Pancreas (tissue), 10 donors: Measurements from ENCODE around the gene CACNA1C. TPM values are rescaled to one million over a fixed set of nuclear protein-coding genes. Genes with fewer than 3 reads are reported as not detected.

Experiments
- ATAC-seq, 4 donors: fragments of 200-7000 bp; cut with Tn5 transposase; one replicate each; pipeline versions ENCODE4 v1.8.0 to v1.9.1; 2020; ENCODE audit warnings: mild to moderate bottlenecking in 4 of 4, moderate library complexity in 4 of 4
- DNase-seq, 6 donors: peaks; one replicate each; pipeline ENCODE4 v3.0.0-alpha.2; 2020
- FAIRE-seq: peaks from 2 replicates; lab custom pipeline; 2012; peaks lifted over from hg19 to GRCh38; lab: Jason Lieb, UNC
- H3K27ac ChIP-seq, 4 donors: fragments of 200-600 bp; sonication (generic); 1 replicate in 3 of 4; 2 replicates in 1 of 4; pipeline versions ENCODE4 v1.5.0 to v1.8.0; 2020
- H3K27me3 ChIP-seq, 4 donors: fragments of 200-600 bp; one replicate each; pipeline ENCODE4 v1.8.0; 2021
- H3K36me3 ChIP-seq, 3 donors: fragments of 200-600 bp; sonication (generic) in 1 of 3; one replicate each; pipeline versions ENCODE4 v1.5.0 to v1.8.0; 2020 to 2021
- H3K4me1 ChIP-seq, 3 donors: fragments of 200-600 bp; one replicate each; pipeline ENCODE4 v1.8.0; 2021
- H3K4me3 ChIP-seq, 4 donors: fragments of 200-600 bp; sonication (generic) in 2 of 4; one replicate each; pipeline versions ENCODE4 v1.5.0 to v1.8.0; 2020 to 2021
- H3K9me3 ChIP-seq, 4 donors: fragments of 200-600 bp; one replicate each; pipeline ENCODE4 v1.8.0; 2021
- WGBS, 2 donors: extraction: QIAGEN DNeasy Blood & Tissue Kit; methylation state at CpG; one replicate each; pipeline ENCODE4 v1.1.7; 2013; 5-methylcytosine and 5-hydroxymethylcytosine counted together
- intact Hi-C, 3 donors: fragments of 100-400 bp; cut with DNase I; formaldehyde crosslinking; loops; one replicate each; pipeline versions ENCODE4 v1.11.1 to v1.14.2; 2022
- polyA plus RNA-seq, 2 donors: library from polyadenylated mRNA; stranded (reverse); fragments of 200-250 nt; gene quantifications; one replicate each; pipeline ENCODE4 v1.2.3, GENCODE V29; 2013
- total RNA-seq, 6 donors: library from RNA; stranded (reverse); fragmentation: NEBNext Ultra II Directional in 4 of 6; extraction: Animal tissue kit (Norgen Biotek cat#: 25700) in 4 of 6; gene quantifications; one replicate each; pipeline versions ENCODE4 v1.2.1 to v1.2.4, GENCODE V29; 2021 to 2023
- TF ChIP-seq, protein P1 (sequence below), 4 donors: fragments of 200-600 bp; sonication (generic) in 3 of 4; IDR thresholded peaks; one replicate each; pipeline versions ENCODE4 v1.5.0 to v1.8.0; 2021; ENCODE audit warnings: antibody characterized with exemption in 4 of 4
- donor health status: healthy with polysubstance abuse.
- donor health status: DM: no; HTN: no; CAD: no; lungs with moderate emphysema.
- donor health status: DM: no; HTN: no; CAD: no.
- donor health status: control.
- donor health status: control.
- donor health status: Bipolar disorder and iron deficiency.
- donor health status: DM: yes; HTN: yes; CAD: no.
- donor health status: DM: no; HTN: no; CAD: no.
- donor health status: DM: no; HTN: no; CAD: no.
- donor health status: DM: yes; HTN: yes; CAD: no.

CACNA1C gene
- total and polyA plus RNA-seq, 8 donors: 1.2 to 3.8 (median 2.3) TPM

DNA sequence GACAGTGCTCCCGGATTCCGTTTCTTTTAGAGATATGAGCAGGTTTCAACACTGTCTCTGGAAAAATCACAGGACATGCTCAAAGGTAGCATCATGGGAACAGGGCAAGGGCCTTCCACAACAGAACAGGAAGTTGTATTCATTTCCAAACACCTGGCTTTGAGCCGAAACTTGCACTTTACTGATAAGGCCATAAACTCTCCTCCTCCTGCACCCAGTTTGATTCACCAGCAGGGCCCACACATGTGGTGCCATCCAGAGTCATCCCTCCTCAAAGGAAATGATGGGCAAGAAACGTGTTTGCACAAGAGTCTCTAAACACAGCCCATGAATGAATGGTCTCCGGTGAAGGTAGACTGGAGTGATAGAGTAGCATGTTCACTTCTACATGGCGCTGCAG, 473.6 kb downstream of the CACNA1C start:
- DNase-seq (no peak), ATAC-seq (no peak), FAIRE-seq (no peak)
- Histone ChIP-seq H3K36me3 (no peaks in the 10 kb centered on the region), H3K4me1 (no peaks in the 10 kb centered on the region), H3K27ac (no peak overlapping the region), H3K4me3 (no peak overlapping the region), H3K9me3 (no peaks in the 10 kb centered on the region), H3K27me3 (no peaks in the 10 kb centered on the region)
- WGBS, 2 donors: 72% methylated on average over 6 of the region's 6 CpGs
- TF ChIP-seq, protein P1, sequence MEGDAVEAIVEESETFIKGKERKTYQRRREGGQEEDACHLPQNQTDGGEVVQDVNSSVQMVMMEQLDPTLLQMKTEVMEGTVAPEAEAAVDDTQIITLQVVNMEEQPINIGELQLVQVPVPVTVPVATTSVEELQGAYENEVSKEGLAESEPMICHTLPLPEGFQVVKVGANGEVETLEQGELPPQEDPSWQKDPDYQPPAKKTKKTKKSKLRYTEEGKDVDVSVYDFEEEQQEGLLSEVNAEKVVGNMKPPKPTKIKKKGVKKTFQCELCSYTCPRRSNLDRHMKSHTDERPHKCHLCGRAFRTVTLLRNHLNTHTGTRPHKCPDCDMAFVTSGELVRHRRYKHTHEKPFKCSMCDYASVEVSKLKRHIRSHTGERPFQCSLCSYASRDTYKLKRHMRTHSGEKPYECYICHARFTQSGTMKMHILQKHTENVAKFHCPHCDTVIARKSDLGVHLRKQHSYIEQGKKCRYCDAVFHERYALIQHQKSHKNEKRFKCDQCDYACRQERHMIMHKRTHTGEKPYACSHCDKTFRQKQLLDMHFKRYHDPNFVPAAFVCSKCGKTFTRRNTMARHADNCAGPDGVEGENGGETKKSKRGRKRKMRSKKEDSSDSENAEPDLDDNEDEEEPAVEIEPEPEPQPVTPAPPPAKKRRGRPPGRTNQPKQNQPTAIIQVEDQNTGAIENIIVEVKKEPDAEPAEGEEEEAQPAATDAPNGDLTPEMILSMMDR (IDR thresholded peaks at IDR 0.05): no peak
- intact Hi-C loops: no loop called here

DNA sequence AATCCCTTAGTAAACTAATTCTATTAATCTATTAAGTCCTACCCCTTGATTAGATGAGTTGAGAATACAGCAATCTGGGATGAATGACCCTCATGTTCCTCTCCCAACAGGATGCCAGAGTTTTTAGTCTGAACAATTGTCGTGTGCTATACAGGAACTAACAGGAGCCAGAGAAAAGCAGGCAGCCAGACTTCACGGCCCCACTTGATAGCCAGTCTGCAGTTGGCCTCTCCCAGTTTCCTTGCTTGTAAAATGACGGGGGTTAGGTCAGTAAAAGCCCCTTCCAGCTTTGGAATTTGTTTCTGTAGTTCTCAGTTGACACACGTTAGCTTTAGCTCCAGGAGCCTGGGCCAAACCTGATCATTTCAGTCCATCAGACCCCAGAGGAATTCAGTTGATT, 475.2 kb downstream of the CACNA1C start:
- 68 to 73% methylated on average over 4 of the region's 4 CpGs for WGBS, 2 donors
- ATAC-seq: no peak
- no peaks in the 10 kb centered on the region for H3K36me3 ChIP-seq
- TF ChIP-seq, protein P1 (IDR thresholded peaks at IDR 0.05): no peak
- intact Hi-C loops: no loop called here
- no peaks in the 10 kb centered on the region for H3K9me3 ChIP-seq
- H3K27me3 ChIP-seq: no peaks in the 10 kb centered on the region
- DNase-seq: no peak
- H3K27ac ChIP-seq: no peak overlapping the region
- H3K4me1 ChIP-seq: no peaks in the 10 kb centered on the region
- no peak overlapping the region for H3K4me3 ChIP-seq
- FAIRE-seq: no peak

DNA sequence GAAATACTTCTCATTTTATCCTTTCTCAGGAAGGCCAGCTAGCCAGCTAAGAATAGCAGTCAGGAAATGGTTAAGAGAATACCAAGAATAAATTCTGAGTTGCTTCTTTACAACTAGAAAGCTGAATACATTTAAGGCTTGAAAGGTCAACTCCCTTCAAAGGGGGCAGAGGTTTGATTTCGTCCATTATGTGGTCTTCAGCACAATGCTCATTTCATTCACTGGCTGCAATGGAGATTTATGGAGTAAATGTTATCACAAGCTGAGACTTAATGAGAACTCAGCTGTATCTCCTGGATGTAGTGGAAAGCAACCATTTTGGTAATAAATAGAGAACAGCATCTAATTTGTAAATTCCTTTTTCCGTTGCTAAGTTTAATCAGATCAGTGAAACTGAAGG, 477.0 kb downstream of the CACNA1C start:
- WGBS, 2 donors: 75% methylated on average over 2 of the region's 2 CpGs
- Histone ChIP-seq H3K4me3 (no peak overlapping the region), H3K4me1 (no peaks in the 10 kb centered on the region), H3K9me3 (no peaks in the 10 kb centered on the region), H3K27ac (no peak overlapping the region), H3K36me3 (no peaks in the 10 kb centered on the region), H3K27me3 (no peaks in the 10 kb centered on the region)
- FAIRE-seq: no peak
- intact Hi-C loops: no loop called here
- DNase-seq: no peak
- ATAC-seq: no peak
- TF ChIP-seq, protein P1 (IDR thresholded peaks at IDR 0.05): no peak

DNA sequence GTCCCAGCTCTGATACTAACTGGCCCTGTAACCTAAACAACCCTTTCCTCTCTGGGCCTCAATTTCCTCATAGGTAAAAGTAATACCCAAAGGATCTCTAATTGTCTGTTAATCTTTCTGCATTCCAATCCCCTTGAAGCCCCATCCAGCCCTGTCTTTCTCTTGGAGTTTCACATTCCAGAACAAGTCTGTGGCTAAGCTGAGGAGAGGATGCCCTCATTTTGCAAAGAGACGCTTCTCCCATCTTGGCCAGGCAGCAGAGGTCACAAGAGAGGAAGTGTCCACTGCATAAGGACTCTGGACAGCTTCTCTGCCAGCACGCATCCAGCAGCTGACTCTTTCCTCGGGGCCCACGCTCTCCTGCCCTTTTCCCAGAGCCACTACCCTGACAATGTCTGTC, 478.6 kb downstream of the CACNA1C start:
- ATAC-seq: no peak
- Histone ChIP-seq H3K36me3 (no peaks in the 10 kb centered on the region), H3K27me3 (no peaks in the 10 kb centered on the region), H3K4me3 (no peak overlapping the region), H3K27ac (no peak overlapping the region), H3K4me1 (no peaks in the 10 kb centered on the region), H3K9me3 (no peaks in the 10 kb centered on the region)
- DNase-seq: no peak
- intact Hi-C loops: no loop called here
- TF ChIP-seq, protein P1 (IDR thresholded peaks at IDR 0.05): no peak
- WGBS, 2 donors: 71 to 77% methylated on average over 4 of the region's 4 CpGs
- no peak for FAIRE-seq

DNA sequence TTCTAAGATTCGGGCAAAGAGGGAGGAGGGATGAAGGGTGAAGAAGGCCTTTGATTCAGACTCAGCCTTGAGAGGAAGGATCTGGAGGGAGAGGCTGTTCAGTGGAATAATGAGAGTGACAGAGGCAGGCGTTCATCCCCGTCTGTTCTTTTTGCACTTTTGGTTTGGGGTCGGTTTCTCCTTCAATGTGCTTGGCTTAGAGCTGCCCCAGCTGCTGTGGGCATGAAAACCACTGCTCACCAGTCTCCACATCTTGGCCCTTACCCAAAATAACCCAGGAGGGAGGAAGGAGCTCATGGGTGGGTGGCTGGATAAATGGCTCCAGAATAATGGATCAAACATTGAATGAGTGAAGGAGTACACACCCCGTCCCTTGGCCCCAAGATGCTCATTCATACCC, 480.2 kb downstream of the CACNA1C start:
- no peak for DNase-seq
- no peak for ATAC-seq
- Histone ChIP-seq H3K4me1 (no peaks in the 10 kb centered on the region), H3K36me3 (no peaks in the 10 kb centered on the region), H3K27me3 (no peaks in the 10 kb centered on the region), H3K9me3 (no peaks in the 10 kb centered on the region), H3K4me3 (no peak overlapping the region), H3K27ac (no peak overlapping the region)
- TF ChIP-seq, protein P1 (IDR thresholded peaks at IDR 0.05): no peak
- intact Hi-C loops: no loop called here
- no peak for FAIRE-seq
- 55 to 58% methylated on average over 5 of the region's 5 CpGs for WGBS, 2 donors
